Stomach (tissue), 9 donors: Measurements from ENCODE around the gene KRT72. TPM values are rescaled to one million over a fixed set of nuclear protein-coding genes. Genes with fewer than 3 reads are reported as not detected.
"Not testable (repeated sequence)": the region's sequence is repeated elsewhere in the genome, so short reads cannot be mapped to it uniquely, and the experiment has no call there.

Experiments used
- DNase-seq, 2 donors: peaks; one replicate each; pipeline versions ENCODE4 v3.0.0 to v3.0.0-alpha.2; 2013 to 2019
- H3K27ac ChIP-seq, 5 donors: fragments of 200-600 bp in 4 of 5; sonication (generic) in 4 of 5; one replicate each; pipeline ENCODE4 v1.5.1; 2013 to 2019; ENCODE audit warnings: mild to moderate bottlenecking in 1 of 5, moderate library complexity in 1 of 5
- H3K27me3 ChIP-seq, 3 donors: fragments of 200-600 bp; sonication (generic); one replicate each; pipeline ENCODE4 v1.5.1; 2017 to 2019; ENCODE audit warnings: mixed run types in 1 of 3
- H3K36me3 ChIP-seq, 4 donors: fragments of 200-600 bp; sonication (generic); 1 replicate in 3 of 4; 2 replicates in 1 of 4; pipeline ENCODE4 v1.5.1; 2016 to 2019
- H3K4me1 ChIP-seq, 4 donors: fragments of 200-600 bp; sonication (generic); one replicate each; pipeline ENCODE4 v1.5.1; 2016 to 2019
- H3K4me3 ChIP-seq, 4 donors: fragments of 200-600 bp; sonication (generic) in 3 of 4; one replicate each; pipeline ENCODE4 v1.5.1; 2016 to 2019; ENCODE audit warnings: mild to moderate bottlenecking in 1 of 4
- H3K9me3 ChIP-seq, 4 donors: fragments of 200-600 bp; sonication (generic); one replicate each; pipeline ENCODE4 v1.5.1; 2016 to 2019
- CTCF ChIP-seq, 7 experiments: fragments of 450-650 bp in 4 of 7; fragments of 200-600 bp in 3 of 7; sonication (generic) in 3 of 7; IDR thresholded peaks; one replicate each; pipeline ENCODE4 v1.5.1; 2016 to 2019; ENCODE audit warnings: antibody characterized with exemption in 7 of 7, control low read depth in 2 of 7, mild to moderate bottlenecking in 1 of 7
- EP300 ChIP-seq: sonication (generic); formaldehyde crosslinking; IDR thresholded peaks from one replicate; pipeline ENCODE4 v1.6.1; 2017; ENCODE audit warnings: antibody characterized with exemption
- POLR2A ChIP-seq, 4 donors: fragments of 450-650 bp; IDR thresholded peaks; one replicate each; pipeline ENCODE4 v1.6.1; 2016; ENCODE audit warnings: antibody characterized with exemption in 4 of 4, control low read depth in 2 of 4, mild to moderate bottlenecking in 1 of 4, moderate library complexity in 1 of 4
- POLR2AphosphoS5 ChIP-seq, 3 donors: sonication (generic); formaldehyde crosslinking; IDR thresholded peaks; one replicate each; pipeline ENCODE4 v1.6.1; 2016; ENCODE audit warnings: antibody characterized with exemption in 3 of 3
- WGBS, 5 donors: extraction: QIAGEN DNeasy Blood & Tissue Kit in 3 of 5; methylation state at CpG; one replicate each; pipeline versions ENCODE4 v1.1.5 to v1.1.7; 2013 to 2018; 5-methylcytosine and 5-hydroxymethylcytosine counted together
- intact Hi-C: fragments of 100-400 bp; cut with DNase I; formaldehyde crosslinking; loops from one replicate; pipeline ENCODE4 v1.15.1; 2023; ENCODE audit warnings: low total_unique reads
- polyA plus RNA-seq, 3 donors: library from polyadenylated mRNA; stranded (reverse); fragments of 200-250 nt; gene quantifications; one replicate each; pipeline ENCODE4 v1.2.3, GENCODE V29; 2013
- total RNA-seq, 5 donors: library from RNA; depleted of rRNA; stranded (reverse); fragments of >200 nt; gene quantifications; one replicate each; pipeline versions ENCODE4 v1.1.0 to v1.2.3, GENCODE V29; 2014 to 2016
- donor health status: healthy with polysubstance abuse.
- donor health status: Bipolar disorder and iron deficiency.
- donor health status: healthy.

KRT72 gene
- total and polyA plus RNA-seq, 8 donors, result not detected

- intact Hi-C loops, result no loop called here
- no peaks in the 10 kb centered on the region for H3K36me3 ChIP-seq
- peaks cover 0 to 71% (median 23%) of the 10 kb centered on the region in 3 donors for H3K27me3 ChIP-seq
- DNase-seq, result no peak
- no peaks in the 10 kb centered on the region for H3K9me3 ChIP-seq
- H3K4me3 ChIP-seq, result no peak overlapping the region
- peaks cover 0 to 5% (median 0%) of the 10 kb centered on the region in 4 donors for H3K4me1 ChIP-seq
- WGBS, 5 donors, result 85 to 89% (median 87%) methylated on average over 12 of the region's 12 CpGs
- H3K27ac ChIP-seq, result no peak overlapping the region
- TF ChIP-seq POLR2AphosphoS5 (IDR thresholded peaks at IDR 0.05), result no peak
- TF ChIP-seq CTCF (IDR thresholded peaks at IDR 0.05), result no peak
- no peak for TF ChIP-seq POLR2A (IDR thresholded peaks at IDR 0.05)
- no peak for TF ChIP-seq EP300
Observed at GRCh38 chr12:52600475-52600874, 788 bp downstream of the KRT72 start.

GRCh38 chr12:52600071-52600470, 1.2 kb downstream of the KRT72 start:
- WGBS, 5 donors, result 46 to 63% (median 52%) methylated on average over 2 of the region's 2 CpGs
- no peak overlapping the region for H3K4me3 ChIP-seq
- H3K27me3 ChIP-seq, result peaks cover 0 to 70% (median 23%) of the 10 kb centered on the region in 3 donors
- H3K27ac ChIP-seq, result no peak overlapping the region
- TF ChIP-seq POLR2AphosphoS5 (IDR thresholded peaks at IDR 0.05) (no peak), POLR2A (IDR thresholded peaks at IDR 0.05) (no peak), EP300 (no peak), CTCF (IDR thresholded peaks at IDR 0.05) (no peak)
- H3K9me3 ChIP-seq, result no peaks in the 10 kb centered on the region
- no peaks in the 10 kb centered on the region for H3K36me3 ChIP-seq
- peaks cover 0 to 5% (median 0%) of the 10 kb centered on the region in 4 donors for H3K4me1 ChIP-seq
- no peak for DNase-seq
- intact Hi-C loops, result no loop called here

GRCh38 chr12:52598966-52599365, 2.3 kb downstream of the KRT72 start:
- Histone ChIP-seq H3K27ac (no peak overlapping the region), H3K4me3 (no peak overlapping the region), H3K4me1 (peaks cover 0 to 5% (median 0%) of the 10 kb centered on the region in 4 donors), H3K9me3 (no peaks in the 10 kb centered on the region), H3K27me3 (peaks cover 0 to 64% (median 23%) of the 10 kb centered on the region in 3 donors), H3K36me3 (no peaks in the 10 kb centered on the region)
- no peak for TF ChIP-seq CTCF (IDR thresholded peaks at IDR 0.05)
- no peak for TF ChIP-seq POLR2A (IDR thresholded peaks at IDR 0.05)
- TF ChIP-seq POLR2AphosphoS5 (IDR thresholded peaks at IDR 0.05), result no peak
- TF ChIP-seq EP300, result no peak
- WGBS, 5 donors, result 90 to 96% (median 91%) methylated on average over 4 to 5 of the region's 5 CpGs
- no peak for DNase-seq
- intact Hi-C loops, result no loop called here

- H3K9me3 ChIP-seq, H3K36me3 ChIP-seq, H3K27ac ChIP-seq, intact Hi-C loops, H3K4me3 ChIP-seq, DNase-seq, H3K4me1 ChIP-seq: not testable (repeated sequence)
- H3K27me3 ChIP-seq, result peaks cover 0 to 28% (median 0%) of the 10 kb centered on the region in 3 donors
- 83 to 95% (median 93%) methylated on average over 4 of the region's 4 CpGs for WGBS, 5 donors
Observed at GRCh38 chr12:52594237-52594636, 7.0 kb downstream of the KRT72 start.

GRCh38 chr12:52591521-52591920, 9.7 kb downstream of the KRT72 start:
- 83 to 92% (median 88%) methylated on average over 7 to 11 of the region's 11 CpGs for WGBS, 5 donors

More at GRCh38 chr12:52591521-52591920, 9.7 kb downstream of the KRT72 start:
- Histone ChIP-seq H3K36me3 (no peaks in the 10 kb centered on the region), H3K4me1 (no peaks in the 10 kb centered on the region), H3K4me3 (no peak overlapping the region), H3K9me3 (no peaks in the 10 kb centered on the region), H3K27ac (no peak overlapping the region), H3K27me3 (peaks cover 0 to 22% (median 0%) of the 10 kb centered on the region in 3 donors)
- intact Hi-C loops, result no loop called here
- TF ChIP-seq EP300 (no peak), POLR2A (IDR thresholded peaks at IDR 0.05) (no peak), CTCF (IDR thresholded peaks at IDR 0.05) (no peak), POLR2AphosphoS5 (IDR thresholded peaks at IDR 0.05) (no peak)
- no peak for DNase-seq
